ENCODE measurements around the gene SLC25A6.

DNA sequence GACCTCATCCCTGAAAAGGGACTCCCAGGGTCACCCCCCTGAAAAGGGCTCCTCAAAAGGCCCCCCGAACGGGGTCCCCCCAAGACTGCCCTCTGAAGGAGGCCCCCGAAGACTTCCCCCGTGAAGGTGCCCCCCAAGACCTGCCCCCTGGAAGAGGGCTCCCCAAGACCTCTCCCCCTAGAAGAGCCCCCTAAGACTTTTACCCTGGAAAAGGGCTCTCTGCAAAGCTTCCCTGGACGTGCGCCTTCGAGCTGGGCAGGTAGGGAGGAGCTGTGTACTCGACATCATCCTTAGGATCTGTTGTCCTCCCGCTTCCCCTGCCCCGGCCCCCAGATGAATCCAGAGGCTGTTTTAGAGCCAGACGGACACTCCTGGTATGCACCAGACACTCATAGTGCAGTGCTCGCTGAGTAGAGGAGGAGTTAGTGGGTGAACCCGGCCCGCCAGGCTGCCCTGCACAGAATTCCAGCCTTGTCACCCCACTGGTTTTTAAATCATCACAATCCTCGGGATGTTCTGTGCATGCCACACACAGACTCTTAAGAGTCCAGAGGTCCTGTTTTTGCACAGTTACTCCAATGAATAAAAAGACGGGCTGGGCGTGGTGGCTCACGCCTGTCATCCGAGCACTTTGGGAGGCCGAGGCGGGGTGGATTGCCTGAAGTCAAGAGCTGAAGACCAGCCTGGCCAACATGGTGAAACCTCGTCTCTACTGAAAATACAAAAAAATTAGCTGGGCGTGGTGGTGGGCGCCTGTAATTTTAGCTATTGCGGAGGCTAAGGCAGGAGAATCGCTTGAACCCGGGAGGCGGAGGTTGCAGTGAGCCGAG is 5.7 kb upstream of the SLC25A6 start:
- TF ChIP-seq, protein P1, sequence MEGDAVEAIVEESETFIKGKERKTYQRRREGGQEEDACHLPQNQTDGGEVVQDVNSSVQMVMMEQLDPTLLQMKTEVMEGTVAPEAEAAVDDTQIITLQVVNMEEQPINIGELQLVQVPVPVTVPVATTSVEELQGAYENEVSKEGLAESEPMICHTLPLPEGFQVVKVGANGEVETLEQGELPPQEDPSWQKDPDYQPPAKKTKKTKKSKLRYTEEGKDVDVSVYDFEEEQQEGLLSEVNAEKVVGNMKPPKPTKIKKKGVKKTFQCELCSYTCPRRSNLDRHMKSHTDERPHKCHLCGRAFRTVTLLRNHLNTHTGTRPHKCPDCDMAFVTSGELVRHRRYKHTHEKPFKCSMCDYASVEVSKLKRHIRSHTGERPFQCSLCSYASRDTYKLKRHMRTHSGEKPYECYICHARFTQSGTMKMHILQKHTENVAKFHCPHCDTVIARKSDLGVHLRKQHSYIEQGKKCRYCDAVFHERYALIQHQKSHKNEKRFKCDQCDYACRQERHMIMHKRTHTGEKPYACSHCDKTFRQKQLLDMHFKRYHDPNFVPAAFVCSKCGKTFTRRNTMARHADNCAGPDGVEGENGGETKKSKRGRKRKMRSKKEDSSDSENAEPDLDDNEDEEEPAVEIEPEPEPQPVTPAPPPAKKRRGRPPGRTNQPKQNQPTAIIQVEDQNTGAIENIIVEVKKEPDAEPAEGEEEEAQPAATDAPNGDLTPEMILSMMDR (IDR thresholded peaks at IDR 0.05 in 4 of 5, conservative IDR thresholded peaks at IDR 0.05 in 1 of 5): no peak
- TF ChIP-seq POLR2A (IDR thresholded peaks at IDR 0.05): no peak
